SK-N-SH (cell line): ENCODE data around the gene ELMO3. TPM values are rescaled to one million over a fixed set of nuclear protein-coding genes. Genes with fewer than 3 reads are reported as not detected.

Experiments
- CTCF ChIA-PET: fragments of 300-600, 350-600 bp; formaldehyde crosslinking; extraction: SDS; loops from one replicate; lab custom pipeline; 2021; lab: Yijun Ruan, JAX
- POLR2A ChIA-PET: fragments of 350-600 bp; sonication (Branson Sonifier 250); formaldehyde crosslinking; extraction: SDS; loops from one replicate; lab custom pipeline; 2020; ENCODE audit warnings: antibody characterized with exemption, inconsistent platforms; lab: Yijun Ruan, JAX
- DNase-seq: peaks from one replicate; pipeline ENCODE4 v3.0.0; 2012
- H2AFZ ChIP-seq: fragments of 200-600 bp; sonication (generic); 2 replicates; pipeline ENCODE4 v1.8.1; 2016; ENCODE audit warnings: antibody characterized with exemption, mild to moderate bottlenecking, low read depth
- H3F3A ChIP-seq: fragments of 200-600 bp; sonication (generic); replicated peaks from 2 replicates; pipeline ENCODE3; 2016; ENCODE audit warnings: antibody characterized with exemption, mild to moderate bottlenecking; ENCODE audit not compliant: insufficient read depth
- H3K27ac ChIP-seq, 2 experiments: fragments of 200-500 bp in 1 of 2; fragments of 200-600 bp in 1 of 2; sonication (Bioruptor generic) in 1 of 2; sonication (generic), shearing (Covaris generic) in 1 of 2; 2 replicates each; pipeline versions ENCODE4 v1.5.1 to v1.6.1; 2014 to 2016; ENCODE audit warnings: low read depth in 2 of 2, inconsistent platforms in 1 of 2, low read length in 1 of 2, mild to moderate bottlenecking in 1 of 2, mixed read lengths in 1 of 2
- H3K27me3 ChIP-seq: fragments of 200-600 bp; sonication (generic), shearing (Covaris generic); 2 replicates; pipeline ENCODE4 v1.6.1; 2016; ENCODE audit warnings: mixed run types; ENCODE audit not compliant: insufficient read depth
- H3K36me3 ChIP-seq, 2 experiments: fragments of 200-500 bp in 1 of 2; fragments of 200-600 bp in 1 of 2; sonication (Bioruptor generic) in 1 of 2; sonication (generic) in 1 of 2; replicated peaks in 1 of 2; 2 replicates each; pipeline versions ENCODE3 to v1.5.1; 2014 to 2016; ENCODE audit warnings: low read length in 1 of 2, mild to moderate bottlenecking in 1 of 2; ENCODE audit not compliant: insufficient read depth in 2 of 2, control insufficient read depth in 1 of 2
- H3K4me1 ChIP-seq, 2 experiments: fragments of 200-500 bp in 1 of 2; fragments of 200-600 bp in 1 of 2; sonication (Bioruptor generic) in 1 of 2; sonication (generic), shearing (Covaris generic) in 1 of 2; 2 replicates each; pipeline versions ENCODE4 v1.5.1 to v1.6.1; 2014 to 2016; ENCODE audit warnings: low read depth in 1 of 2, low read length in 1 of 2, mixed run types in 1 of 2; ENCODE audit not compliant: insufficient read depth in 2 of 2, control insufficient read depth in 1 of 2
- H3K4me2 ChIP-seq: fragments of 200-600 bp; sonication (generic), shearing (Covaris generic); 2 replicates; pipeline ENCODE4 v1.6.1; 2017; ENCODE audit warnings: mixed run types
- H3K4me3 ChIP-seq, 2 experiments: fragments of 200-500 bp in 1 of 2; fragments of 200-600 bp in 1 of 2; sonication (Bioruptor generic) in 1 of 2; sonication (generic), shearing (Covaris generic) in 1 of 2; 2 replicates each; pipeline versions ENCODE4 v1.5.1 to v1.8.1; 2014 to 2016; ENCODE audit warnings: low read depth in 2 of 2, inconsistent platforms in 1 of 2, low read length in 1 of 2, mild to moderate bottlenecking in 1 of 2, mixed read lengths in 1 of 2, moderate library complexity in 1 of 2
- H3K79me2 ChIP-seq: fragments of 200-600 bp; sonication (generic); 2 replicates; pipeline ENCODE4 v1.8.1; 2017; ENCODE audit warnings: mild to moderate bottlenecking; ENCODE audit not compliant: insufficient read depth
- H3K9ac ChIP-seq: fragments of 200-600 bp; sonication (generic); 2 replicates; pipeline ENCODE4 v1.6.1; 2017; ENCODE audit warnings: mixed run types
- H3K9me2 ChIP-seq: fragments of 200-600 bp; sonication (generic); 2 replicates; pipeline ENCODE4 v1.6.1; 2017; ENCODE audit warnings: mixed run types
- H3K9me3 ChIP-seq: fragments of 200-600 bp; sonication (generic); 2 replicates; pipeline ENCODE4 v1.6.1; 2017; ENCODE audit warnings: mixed run types, mild to moderate bottlenecking, moderate library complexity
- H4K20me1 ChIP-seq: fragments of 200-600 bp; sonication (generic); 2 replicates; pipeline ENCODE4 v1.6.1; 2017; ENCODE audit warnings: mild to moderate bottlenecking, mixed run types; ENCODE audit not compliant: insufficient read depth
- ELF1 ChIP-seq: IDR thresholded peaks from 2 replicates; pipeline ENCODE4 v1.4.0; 2012
- EP300 ChIP-seq, 2 experiments: IDR thresholded peaks; 2 replicates each; pipeline versions ENCODE4 v1.4.0 to v1.6.1; 2012; ENCODE audit warnings: borderline replicate concordance in 1 of 2, low read depth in 1 of 2, low read length in 1 of 2
- MXI1 ChIP-seq: IDR thresholded peaks from 2 replicates; pipeline ENCODE4 v1.6.1; 2012; ENCODE audit warnings: mild to moderate bottlenecking, low read depth, low read length, improper control_type of control experiment
- NRF1 ChIP-seq: IDR thresholded peaks from 2 replicates; pipeline ENCODE4 v1.6.1; 2012; ENCODE audit warnings: low read depth, mild to moderate bottlenecking, low read length
- RAD21 ChIP-seq: IDR thresholded peaks from 2 replicates; pipeline ENCODE4 v1.6.1; 2012; ENCODE audit warnings: mild to moderate bottlenecking, low read length
- RXRA ChIP-seq: IDR thresholded peaks from 2 replicates; pipeline ENCODE4 v1.4.0; 2012; ENCODE audit warnings: low read depth, mild to moderate bottlenecking, borderline replicate concordance
- SIN3A ChIP-seq: IDR thresholded peaks from 2 replicates; pipeline ENCODE4 v1.6.1; 2012; ENCODE audit warnings: low read depth, mild to moderate bottlenecking, low read length, moderate library complexity, borderline replicate concordance
- SMC3 ChIP-seq: IDR thresholded peaks from 2 replicates; pipeline ENCODE4 v1.6.1; 2012; ENCODE audit warnings: low read depth, low read length, improper control_type of control experiment
- whole genome bisulfite sequencing: methylation state at CpG from one replicate; pipeline ENCODE4 v1.1.6; 2017; ENCODE audit warnings: low lambda C conversion rate; 5-methylcytosine and 5-hydroxymethylcytosine counted together
- polyA plus RNA-seq, 3 experiments: library from polyadenylated mRNA; depleted of rRNA; stranded (reverse); fragments of >200 nt; gene quantifications; 2 replicates each; pipeline ENCODE4 v1.2.3, GENCODE V29; 2012
- TF ChIP-seq, protein P1 (sequence below): IDR thresholded peaks from 2 replicates; pipeline ENCODE4 v1.4.0; 2012; ENCODE audit warnings: low read depth
- TF ChIP-seq, protein P2 (sequence below): fragments of 200-600 bp; sonication (generic); IDR thresholded peaks from 2 replicates; pipeline ENCODE4 v1.6.1; 2017; ENCODE audit warnings: antibody characterized with exemption, mild to moderate bottlenecking, moderate library complexity
- TF ChIP-seq, protein P3 (sequence below): IDR thresholded peaks from 2 replicates; pipeline ENCODE4 v1.4.0; 2012; ENCODE audit warnings: low read depth, borderline replicate concordance

The ELMO3 gene
- polyA plus RNA-seq, 1 of the 3 experiments (the other 2 are of a cell fraction), result 2.3 TPM

- H3K9ac ChIP-seq, result peak overlapping the region; percentile 88
- peak overlapping the region; percentile 46 to 69; a peak in 3 of 4 replicates for H3K27ac ChIP-seq
- peaks cover 37% of the 10 kb centered on the region for H3K79me2 ChIP-seq
- peak overlapping the region; percentile 92 to 95 for H3K4me3 ChIP-seq
- 11% methylated on average over 7 of the region's 7 CpGs for WGBS
- no peaks in the 10 kb centered on the region for H3K9me2 ChIP-seq
- no peaks in the 10 kb centered on the region for H3K36me3 ChIP-seq
- no peaks in the 10 kb centered on the region for H3K9me3 ChIP-seq
- CTCF ChIA-PET, result interaction anchor here (0.9 to 4.5 kb wide), 12 partner anchors 10 to 93 kb away, joined by 3 to 21 read pairs (median 4); partner anchors contain the start of gene TMEM208
- H3K27me3 ChIP-seq, result no peaks in the 10 kb centered on the region
- peaks cover 43 to 48% of the 10 kb centered on the region in 2 experiments for H3K4me1 ChIP-seq
- POLR2A ChIA-PET, result interaction anchor here (0.6 to 4.0 kb wide), 4 partner anchors 21 to 406 kb away, joined by 3 to 14 read pairs (median 4); partner anchors contain the start of gene TMEM208
- peak overlapping the region; percentile 98 for H3K4me2 ChIP-seq
- TF ChIP-seq MXI1 (0 out of 2 replicates have a peak, but pooled peaks have one; percentile 14), RXRA (no peak), SIN3A (0 out of 2 replicates have a peak, but pooled peaks have one; percentile 3), SMC3 (no peak)
- TF ChIP-seq, protein P1, sequence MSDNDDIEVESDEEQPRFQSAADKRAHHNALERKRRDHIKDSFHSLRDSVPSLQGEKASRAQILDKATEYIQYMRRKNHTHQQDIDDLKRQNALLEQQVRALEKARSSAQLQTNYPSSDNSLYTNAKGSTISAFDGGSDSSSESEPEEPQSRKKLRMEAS, result peak; percentile 41; the same call in 1 of the 2 replicates
- H4K20me1 ChIP-seq, result no peaks in the 10 kb centered on the region
- H2AFZ ChIP-seq, result peak overlapping the region; percentile 85
- H3F3A ChIP-seq, result peaks cover 39% of the 10 kb centered on the region
- no peak for DNase-seq
Measured at GRCh38 chr16:67248073-67248400, 49.1 kb downstream of the ELMO3 start.

DNA sequence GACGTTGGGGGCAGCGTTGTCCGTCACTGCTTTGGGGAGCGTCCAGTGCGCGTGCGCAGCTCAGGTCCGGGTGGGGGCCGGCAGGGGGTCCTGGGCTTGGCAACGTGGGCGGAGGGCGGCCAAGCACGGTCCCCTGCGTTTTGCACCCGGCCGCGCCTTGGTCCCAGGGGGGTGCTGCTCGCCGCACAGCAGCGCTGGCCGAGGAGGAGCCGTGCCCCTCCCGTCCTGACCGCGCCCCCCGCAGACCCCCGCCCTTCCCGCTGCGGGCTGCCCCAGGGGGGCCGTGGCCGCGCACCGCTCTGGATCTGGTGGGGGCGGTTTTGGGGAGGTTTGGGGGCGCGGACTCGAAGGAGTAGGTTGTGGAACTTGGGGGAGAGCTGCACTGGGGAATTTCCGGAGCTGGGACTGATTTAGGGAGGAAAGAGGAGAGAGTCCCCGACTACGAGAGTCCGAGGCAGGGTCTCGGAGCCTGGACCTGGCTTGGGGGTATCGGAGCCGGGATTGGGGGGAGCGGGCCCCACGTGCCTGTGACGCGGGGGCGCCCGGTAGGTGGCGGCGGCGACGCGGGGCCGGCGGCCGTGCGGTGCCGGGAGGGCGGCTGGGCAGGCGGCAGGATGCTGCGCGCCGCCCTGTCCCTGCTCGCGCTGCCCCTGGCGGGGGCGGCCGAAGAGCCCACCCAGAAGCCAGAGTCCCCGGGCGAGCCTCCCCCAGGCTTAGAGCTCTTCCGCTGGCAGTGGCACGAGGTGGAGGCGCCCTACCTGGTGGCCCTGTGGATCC lies 49.7 kb downstream of the ELMO3 start, which contains the start of gene SLC9A5:
Gene SLC9A5 (plus strand): TSS at position 579 of the 777 bp plus-strand sequence. CDS start 36 bp downstream, at position 615.
- POLR2A ChIA-PET, result interaction anchor here (0.7 to 4.0 kb wide), 5 partner anchors 12 to 236 kb away, joined by 4 to 14 read pairs (median 4); partner anchors contain the start of genes KCTD19, LRRC36 and TMEM208
- peak within 1 kb of the TSS; percentile 98 for H3K4me2 ChIP-seq
- no peaks in the 10 kb centered on the region for H3K9me3 ChIP-seq
- H4K20me1 ChIP-seq, result no peaks in the 10 kb centered on the region
- H3K9me2 ChIP-seq, result no peaks in the 10 kb centered on the region
- peaks cover 32% of the 10 kb centered on the region for H3K79me2 ChIP-seq
- H3K4me3 ChIP-seq, result peak within 1 kb of the TSS; percentile 92 to 95
- peak within 1 kb of the TSS; percentile 85 for H2AFZ ChIP-seq
- H3K9ac ChIP-seq, result peak within 1 kb of the TSS; percentile 88
- no peaks in the 10 kb centered on the region for H3K27me3 ChIP-seq
- H3F3A ChIP-seq, result peaks cover 34% of the 10 kb centered on the region
- TF ChIP-seq, protein P1, result no peak; the same call in 1 of the 2 replicates
- TF ChIP-seq, protein P2, sequence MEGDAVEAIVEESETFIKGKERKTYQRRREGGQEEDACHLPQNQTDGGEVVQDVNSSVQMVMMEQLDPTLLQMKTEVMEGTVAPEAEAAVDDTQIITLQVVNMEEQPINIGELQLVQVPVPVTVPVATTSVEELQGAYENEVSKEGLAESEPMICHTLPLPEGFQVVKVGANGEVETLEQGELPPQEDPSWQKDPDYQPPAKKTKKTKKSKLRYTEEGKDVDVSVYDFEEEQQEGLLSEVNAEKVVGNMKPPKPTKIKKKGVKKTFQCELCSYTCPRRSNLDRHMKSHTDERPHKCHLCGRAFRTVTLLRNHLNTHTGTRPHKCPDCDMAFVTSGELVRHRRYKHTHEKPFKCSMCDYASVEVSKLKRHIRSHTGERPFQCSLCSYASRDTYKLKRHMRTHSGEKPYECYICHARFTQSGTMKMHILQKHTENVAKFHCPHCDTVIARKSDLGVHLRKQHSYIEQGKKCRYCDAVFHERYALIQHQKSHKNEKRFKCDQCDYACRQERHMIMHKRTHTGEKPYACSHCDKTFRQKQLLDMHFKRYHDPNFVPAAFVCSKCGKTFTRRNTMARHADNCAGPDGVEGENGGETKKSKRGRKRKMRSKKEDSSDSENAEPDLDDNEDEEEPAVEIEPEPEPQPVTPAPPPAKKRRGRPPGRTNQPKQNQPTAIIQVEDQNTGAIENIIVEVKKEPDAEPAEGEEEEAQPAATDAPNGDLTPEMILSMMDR, result peak; percentile 32; the same call in 1 of the 2 replicates
- TF ChIP-seq NRF1, result peak; percentile 72
- peak; percentile 76; the same call in 1 of the 2 replicates for TF ChIP-seq MXI1
- no peak for TF ChIP-seq ELF1
- TF ChIP-seq, protein P3, sequence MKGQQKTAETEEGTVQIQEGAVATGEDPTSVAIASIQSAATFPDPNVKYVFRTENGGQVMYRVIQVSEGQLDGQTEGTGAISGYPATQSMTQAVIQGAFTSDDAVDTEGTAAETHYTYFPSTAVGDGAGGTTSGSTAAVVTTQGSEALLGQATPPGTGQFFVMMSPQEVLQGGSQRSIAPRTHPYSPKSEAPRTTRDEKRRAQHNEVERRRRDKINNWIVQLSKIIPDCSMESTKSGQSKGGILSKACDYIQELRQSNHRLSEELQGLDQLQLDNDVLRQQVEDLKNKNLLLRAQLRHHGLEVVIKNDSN, result peak; percentile 53; the same call in 1 of the 2 replicates
- no peak for TF ChIP-seq EP300 (IDR thresholded peaks at IDR 0.05; ENCODE audit: borderline replicate concordance in 1 of 2, low read depth in 1 of 2, low read length in 1 of 2)
- no peak for TF ChIP-seq RAD21
- CTCF ChIA-PET, result interaction anchor here (0.9 to 4.5 kb wide), 14 partner anchors 9 to 232 kb away, joined by 3 to 21 read pairs (median 4); partner anchors contain the start of genes ATP6V0D1, KCTD19, LRRC36 and TMEM208
- under 1% methylated on average over 21 of the region's 75 CpGs for WGBS
- no peaks in the 10 kb centered on the region for H3K36me3 ChIP-seq
- peak; percentile 86 for DNase-seq
- peaks cover 37 to 45% of the 10 kb centered on the region in 2 experiments for H3K4me1 ChIP-seq
- H3K27ac ChIP-seq, result peak within 1 kb of the TSS; percentile 46 to 69; a peak in 3 of 4 replicates
